HL-60 (cell line): ENCODE measurements around the gene TNNC1.

ENCODE experiments used
- DNase-seq, 2 experiments: peaks; one replicate each; pipeline ENCODE4 v3.0.0-alpha.2; 2010 to 2020; ENCODE audit warnings: low read depth in 1 of 2, low spot score in 1 of 2
- H3K27ac ChIP-seq: fragments of 250-450 bp; sonication (Bioruptor Pico); replicated peaks from 2 replicates; pipeline ENCODE4 v1.5.1; 2020; ENCODE audit warnings: mild to moderate bottlenecking, moderate library complexity
- H3K27me3 ChIP-seq: fragments of 250-450 bp; sonication (Bioruptor Pico); 2 replicates; pipeline ENCODE4 v1.5.1; 2021; ENCODE audit warnings: mild to moderate bottlenecking, moderate library complexity; ENCODE audit not compliant: insufficient read depth, poor library complexity, severe bottlenecking
- H3K4me3 ChIP-seq: replicated peaks from 2 replicates; pipeline ENCODE4 v1.5.1; 2011; ENCODE audit warnings: mild to moderate bottlenecking, control low read depth, low read length; ENCODE audit not compliant: insufficient read depth
- GABPA ChIP-seq: IDR thresholded peaks from 2 replicates; pipeline ENCODE4 v1.6.1; 2012; ENCODE audit warnings: low read depth
- POLR2AphosphoS5 ChIP-seq: IDR thresholded peaks from 2 replicates; pipeline ENCODE4 v1.6.1; 2012; ENCODE audit warnings: low read depth
- SPI1 ChIP-seq: IDR thresholded peaks from 2 replicates; pipeline ENCODE4 v1.6.1; 2012; ENCODE audit warnings: low read depth, mild to moderate bottlenecking, borderline replicate concordance
- TF ChIP-seq, protein P1 (sequence below): IDR thresholded peaks from 2 replicates; pipeline ENCODE4 v1.6.1; 2012; ENCODE audit warnings: low read depth; ENCODE audit not compliant: insufficient replicate concordance
- TF ChIP-seq, protein P2 (sequence below): IDR thresholded peaks from one replicate; pipeline ENCODE4 v1.5.1; 2011; ENCODE audit warnings: low read length, control low read depth, inconsistent platforms; ENCODE audit not compliant: insufficient read depth

Gene TNNC1

DNA sequence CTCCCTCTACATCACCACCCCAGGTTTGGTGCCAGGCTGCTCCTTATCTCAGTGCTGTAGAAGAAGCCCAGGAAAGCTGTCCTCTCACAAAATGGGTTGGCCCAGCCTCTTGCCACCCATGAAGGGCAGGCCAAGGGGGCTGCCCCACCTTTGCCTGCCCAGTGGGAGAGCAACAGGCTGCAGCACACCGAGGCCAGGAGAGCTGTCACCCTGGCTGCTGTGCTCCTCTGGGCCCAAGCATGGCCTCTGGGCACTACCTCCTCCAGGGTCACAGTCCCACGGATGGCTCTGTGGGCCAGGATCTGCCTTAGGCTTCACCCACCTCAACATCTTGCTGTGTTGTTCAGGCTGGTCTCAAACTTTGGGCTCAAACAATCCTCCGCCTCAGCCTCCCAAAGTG, 34.9 kb upstream of the TNNC1 start:
- no peak overlapping the region for H3K27ac ChIP-seq
- no peaks in the 10 kb centered on the region for H3K27me3 ChIP-seq
- no peak for TF ChIP-seq GABPA
- no peak for DNase-seq
- no peak overlapping the region for H3K4me3 ChIP-seq

DNA sequence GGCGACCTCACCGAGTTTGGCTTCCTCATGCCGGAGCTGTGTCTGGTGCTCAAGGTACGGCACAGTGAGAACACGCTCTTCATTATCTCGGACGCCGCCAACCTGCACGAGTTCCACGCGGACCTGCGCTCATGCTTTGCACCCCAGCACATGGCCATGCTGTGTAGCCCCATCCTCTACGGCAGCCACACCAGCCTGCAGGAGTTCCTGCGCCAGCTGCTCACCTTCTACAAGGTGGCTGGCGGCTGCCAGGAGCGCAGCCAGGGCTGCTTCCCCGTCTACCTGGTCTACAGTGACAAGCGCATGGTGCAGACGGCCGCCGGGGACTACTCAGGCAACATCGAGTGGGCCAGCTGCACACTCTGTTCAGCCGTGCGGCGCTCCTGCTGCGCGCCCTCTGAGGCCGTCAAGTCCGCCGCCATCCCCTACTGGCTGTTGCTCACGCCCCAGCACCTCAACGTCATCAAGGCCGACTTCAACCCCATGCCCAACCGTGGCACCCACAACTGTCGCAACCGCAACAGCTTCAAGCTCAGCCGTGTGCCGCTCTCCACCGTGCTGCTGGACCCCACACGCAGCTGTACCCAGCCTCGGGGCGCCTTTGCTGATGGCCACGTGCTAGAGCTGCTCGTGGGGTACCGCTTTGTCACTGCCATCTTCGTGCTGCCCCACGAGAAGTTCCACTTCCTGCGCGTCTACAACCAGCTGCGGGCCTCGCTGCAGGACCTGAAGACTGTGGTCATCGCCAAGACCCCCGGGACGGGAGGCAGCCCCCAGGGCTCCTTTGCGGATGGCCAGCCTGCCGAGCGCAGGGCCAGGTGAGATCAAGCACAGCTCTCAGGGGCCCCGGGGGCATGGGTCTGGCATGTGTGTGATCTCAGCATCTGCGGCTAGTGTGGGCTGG, 34.2 kb upstream of the TNNC1 start:
- Histone ChIP-seq H3K27me3 (no peaks in the 10 kb centered on the region), H3K27ac (no peak overlapping the region), H3K4me3 (no peak overlapping the region)
- TF ChIP-seq, protein P1, sequence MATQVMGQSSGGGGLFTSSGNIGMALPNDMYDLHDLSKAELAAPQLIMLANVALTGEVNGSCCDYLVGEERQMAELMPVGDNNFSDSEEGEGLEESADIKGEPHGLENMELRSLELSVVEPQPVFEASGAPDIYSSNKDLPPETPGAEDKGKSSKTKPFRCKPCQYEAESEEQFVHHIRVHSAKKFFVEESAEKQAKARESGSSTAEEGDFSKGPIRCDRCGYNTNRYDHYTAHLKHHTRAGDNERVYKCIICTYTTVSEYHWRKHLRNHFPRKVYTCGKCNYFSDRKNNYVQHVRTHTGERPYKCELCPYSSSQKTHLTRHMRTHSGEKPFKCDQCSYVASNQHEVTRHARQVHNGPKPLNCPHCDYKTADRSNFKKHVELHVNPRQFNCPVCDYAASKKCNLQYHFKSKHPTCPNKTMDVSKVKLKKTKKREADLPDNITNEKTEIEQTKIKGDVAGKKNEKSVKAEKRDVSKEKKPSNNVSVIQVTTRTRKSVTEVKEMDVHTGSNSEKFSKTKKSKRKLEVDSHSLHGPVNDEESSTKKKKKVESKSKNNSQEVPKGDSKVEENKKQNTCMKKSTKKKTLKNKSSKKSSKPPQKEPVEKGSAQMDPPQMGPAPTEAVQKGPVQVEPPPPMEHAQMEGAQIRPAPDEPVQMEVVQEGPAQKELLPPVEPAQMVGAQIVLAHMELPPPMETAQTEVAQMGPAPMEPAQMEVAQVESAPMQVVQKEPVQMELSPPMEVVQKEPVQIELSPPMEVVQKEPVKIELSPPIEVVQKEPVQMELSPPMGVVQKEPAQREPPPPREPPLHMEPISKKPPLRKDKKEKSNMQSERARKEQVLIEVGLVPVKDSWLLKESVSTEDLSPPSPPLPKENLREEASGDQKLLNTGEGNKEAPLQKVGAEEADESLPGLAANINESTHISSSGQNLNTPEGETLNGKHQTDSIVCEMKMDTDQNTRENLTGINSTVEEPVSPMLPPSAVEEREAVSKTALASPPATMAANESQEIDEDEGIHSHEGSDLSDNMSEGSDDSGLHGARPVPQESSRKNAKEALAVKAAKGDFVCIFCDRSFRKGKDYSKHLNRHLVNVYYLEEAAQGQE, result no peak
- TF ChIP-seq SPI1, result no peak
- DNase-seq, result no peak

DNA sequence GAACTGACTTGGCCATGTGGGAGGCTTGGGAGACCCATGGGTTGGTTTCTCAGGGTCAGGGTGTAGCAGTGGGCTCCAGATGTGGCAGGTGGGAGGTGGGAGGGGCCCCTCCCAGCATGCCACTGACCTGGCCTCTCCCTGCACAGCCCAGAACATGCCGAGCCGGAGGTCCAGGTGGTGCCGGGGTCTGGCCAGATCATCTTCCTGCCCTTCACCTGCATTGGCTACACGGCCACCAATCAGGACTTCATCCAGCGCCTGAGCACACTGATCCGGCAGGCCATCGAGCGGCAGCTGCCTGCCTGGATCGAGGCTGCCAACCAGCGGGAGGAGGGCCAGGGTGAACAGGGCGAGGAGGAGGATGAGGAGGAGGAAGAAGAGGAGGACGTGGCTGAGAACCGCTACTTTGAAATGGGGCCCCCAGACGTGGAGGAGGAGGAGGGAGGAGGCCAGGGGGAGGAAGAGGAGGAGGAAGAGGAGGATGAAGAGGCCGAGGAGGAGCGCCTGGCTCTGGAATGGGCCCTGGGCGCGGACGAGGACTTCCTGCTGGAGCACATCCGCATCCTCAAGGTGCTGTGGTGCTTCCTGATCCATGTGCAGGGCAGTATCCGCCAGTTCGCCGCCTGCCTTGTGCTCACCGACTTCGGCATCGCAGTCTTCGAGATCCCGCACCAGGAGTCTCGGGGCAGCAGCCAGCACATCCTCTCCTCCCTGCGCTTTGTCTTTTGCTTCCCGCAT, 33.4 kb upstream of the TNNC1 start:
- Histone ChIP-seq H3K27me3 (no peaks in the 10 kb centered on the region), H3K4me3 (no peak overlapping the region), H3K27ac (no peak overlapping the region)
- TF ChIP-seq, protein P2, sequence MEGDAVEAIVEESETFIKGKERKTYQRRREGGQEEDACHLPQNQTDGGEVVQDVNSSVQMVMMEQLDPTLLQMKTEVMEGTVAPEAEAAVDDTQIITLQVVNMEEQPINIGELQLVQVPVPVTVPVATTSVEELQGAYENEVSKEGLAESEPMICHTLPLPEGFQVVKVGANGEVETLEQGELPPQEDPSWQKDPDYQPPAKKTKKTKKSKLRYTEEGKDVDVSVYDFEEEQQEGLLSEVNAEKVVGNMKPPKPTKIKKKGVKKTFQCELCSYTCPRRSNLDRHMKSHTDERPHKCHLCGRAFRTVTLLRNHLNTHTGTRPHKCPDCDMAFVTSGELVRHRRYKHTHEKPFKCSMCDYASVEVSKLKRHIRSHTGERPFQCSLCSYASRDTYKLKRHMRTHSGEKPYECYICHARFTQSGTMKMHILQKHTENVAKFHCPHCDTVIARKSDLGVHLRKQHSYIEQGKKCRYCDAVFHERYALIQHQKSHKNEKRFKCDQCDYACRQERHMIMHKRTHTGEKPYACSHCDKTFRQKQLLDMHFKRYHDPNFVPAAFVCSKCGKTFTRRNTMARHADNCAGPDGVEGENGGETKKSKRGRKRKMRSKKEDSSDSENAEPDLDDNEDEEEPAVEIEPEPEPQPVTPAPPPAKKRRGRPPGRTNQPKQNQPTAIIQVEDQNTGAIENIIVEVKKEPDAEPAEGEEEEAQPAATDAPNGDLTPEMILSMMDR, result no peak
- TF ChIP-seq SPI1 (no peak), POLR2AphosphoS5 (no peak; the same call in 1 of the 2 replicates), GABPA (no peak)
- TF ChIP-seq, protein P1, result no peak
- no peak for DNase-seq

DNA sequence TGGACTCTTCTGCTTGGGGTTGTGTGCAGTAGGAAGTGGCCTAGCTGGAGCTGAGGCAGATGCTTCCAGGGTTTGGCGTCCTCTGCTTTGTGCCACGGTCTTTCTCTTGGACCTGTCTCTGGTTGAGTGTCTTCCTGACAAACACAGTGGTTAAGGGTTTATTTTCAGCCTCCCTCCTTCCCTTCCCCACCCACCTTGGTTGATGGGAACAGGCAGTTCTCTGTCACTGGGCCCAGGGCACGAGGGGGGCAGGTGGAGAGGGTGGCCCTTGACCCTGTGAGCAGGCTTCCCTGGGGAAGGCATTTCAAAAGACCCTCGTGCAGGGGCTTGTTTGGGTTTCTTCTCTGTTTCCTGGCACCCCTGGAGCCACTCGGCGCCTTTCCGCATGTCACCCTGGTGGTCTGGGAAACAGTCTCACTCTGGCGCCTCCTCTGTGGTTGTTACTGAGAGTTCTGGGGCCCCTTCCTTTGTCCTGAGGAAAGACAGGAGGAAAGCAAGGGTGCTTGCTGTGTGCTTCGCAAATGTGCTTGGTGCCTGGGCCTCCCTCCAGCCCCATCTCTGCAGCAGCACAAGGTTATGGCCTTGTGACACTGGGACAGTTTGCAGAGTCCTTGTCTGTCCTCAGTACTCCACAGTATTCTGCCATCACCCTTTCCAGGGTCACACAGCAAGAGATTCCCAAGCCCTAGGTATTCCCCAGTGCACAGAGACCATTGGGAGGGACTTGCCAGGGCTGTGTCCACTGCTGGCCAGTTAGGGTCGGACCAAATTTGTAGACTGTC, 31.0 kb upstream of the TNNC1 start:
- TF ChIP-seq, protein P1, result no peak
- TF ChIP-seq GABPA, result no peak
- no peak for DNase-seq
- no peak overlapping the region for H3K27ac ChIP-seq
- no peak overlapping the region for H3K4me3 ChIP-seq
- no peaks in the 10 kb centered on the region for H3K27me3 ChIP-seq
